Endothelial cell of coronary artery (primary cell): ENCODE measurements around the gene NENF. TPM values are rescaled to one million over a fixed set of nuclear protein-coding genes. Genes with fewer than 3 reads are reported as not detected.

Source experiments
- total RNA-seq: library from RNA; depleted of rRNA; stranded (reverse); fragments of >200 nt; gene quantifications from 2 replicates; pipeline ENCODE4 v1.2.3, GENCODE V29; 2014

Gene NENF
- 12.8 and 23.1 TPM in 2 replicates for total RNA-seq

GRCh38 chr1:212432661-212433576, at the start of gene NENF:
Gene NENF, plus strand, starts transcription at chr1:212432920. Its CDS starts 24 bp downstream, at chr1:212432944.

GRCh38 chr1:212414328-212415106, 18.2 kb upstream of the NENF start, which contains the start of gene PACC1:
Gene PACC1, minus strand, starts transcription at chr1:212414886. Its CDS starts 129 bp downstream, at chr1:212414757.

Other genes with a start within 250 kb of the NENF start
- gene PPP2R5A, start 147.5 kb upstream of the NENF start, total RNA-seq: 19.3 and 30.8 TPM in 2 replicates
- gene PACC1, start 18.0 kb upstream of the NENF start, total RNA-seq: 13.0 and 15.1 TPM in 2 replicates
- 0.72 and 2.0 TPM in 2 replicates for gene ATF3, start 175.8 kb downstream of the NENF start, total RNA-seq